A549 (cell line): ENCODE results near the gene TERB1.

Source experiments
- EP300 ChIP-seq, 2 experiments: fragments of >200 bp; sonication (Bioruptor Twin); formaldehyde crosslinking; IDR thresholded peaks; 2 replicates in 1 of 2; 3 replicates in 1 of 2; pipeline ENCODE4 v1.6.1; 2016 to 2017
- MAFK ChIP-seq: fragments of 450-650 bp; IDR thresholded peaks from 2 replicates; pipeline ENCODE4 v1.6.1; 2014; ENCODE audit not compliant: partially characterized antibody
- POLR2A ChIP-seq: IDR thresholded peaks from 2 replicates; pipeline ENCODE4 v1.6.1; 2012; ENCODE audit warnings: mild to moderate bottlenecking, low read length
- SREBF2 ChIP-seq: fragments of 450-650 bp; IDR thresholded peaks from 2 replicates; pipeline ENCODE4 v1.6.1; 2014; ENCODE audit warnings: mild to moderate bottlenecking, moderate library complexity
- TF ChIP-seq, protein P1 (sequence below): fragments of >200 bp; sonication (Bioruptor Twin); formaldehyde crosslinking; IDR thresholded peaks from 3 replicates; pipeline ENCODE4 v1.5.1; 2016

DNA sequence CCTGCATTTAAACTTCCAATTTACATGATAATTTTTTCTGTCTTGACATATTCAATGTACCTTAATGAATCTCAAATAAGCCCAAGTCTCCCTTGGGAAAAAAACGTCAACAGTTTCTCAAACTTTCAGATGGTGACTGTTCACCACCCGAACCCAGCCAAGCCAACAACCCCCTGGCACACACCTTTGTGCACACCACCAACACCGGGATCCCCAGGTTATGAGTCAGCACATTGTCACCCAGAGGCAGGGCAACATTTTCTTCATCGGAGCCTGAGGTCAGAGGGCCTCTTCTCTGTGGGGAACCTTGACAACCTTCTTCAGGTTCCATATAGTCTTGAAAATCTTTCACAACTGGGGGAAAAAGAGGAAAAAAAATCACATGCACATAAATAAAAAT lies 65.5 kb downstream of the TERB1 start:
- TF ChIP-seq SREBF2 (no peak), EP300 (IDR thresholded peaks at IDR 0.05) (no peak), MAFK (peak; percentile 67), POLR2A (no peak)
- TF ChIP-seq, protein P1, sequence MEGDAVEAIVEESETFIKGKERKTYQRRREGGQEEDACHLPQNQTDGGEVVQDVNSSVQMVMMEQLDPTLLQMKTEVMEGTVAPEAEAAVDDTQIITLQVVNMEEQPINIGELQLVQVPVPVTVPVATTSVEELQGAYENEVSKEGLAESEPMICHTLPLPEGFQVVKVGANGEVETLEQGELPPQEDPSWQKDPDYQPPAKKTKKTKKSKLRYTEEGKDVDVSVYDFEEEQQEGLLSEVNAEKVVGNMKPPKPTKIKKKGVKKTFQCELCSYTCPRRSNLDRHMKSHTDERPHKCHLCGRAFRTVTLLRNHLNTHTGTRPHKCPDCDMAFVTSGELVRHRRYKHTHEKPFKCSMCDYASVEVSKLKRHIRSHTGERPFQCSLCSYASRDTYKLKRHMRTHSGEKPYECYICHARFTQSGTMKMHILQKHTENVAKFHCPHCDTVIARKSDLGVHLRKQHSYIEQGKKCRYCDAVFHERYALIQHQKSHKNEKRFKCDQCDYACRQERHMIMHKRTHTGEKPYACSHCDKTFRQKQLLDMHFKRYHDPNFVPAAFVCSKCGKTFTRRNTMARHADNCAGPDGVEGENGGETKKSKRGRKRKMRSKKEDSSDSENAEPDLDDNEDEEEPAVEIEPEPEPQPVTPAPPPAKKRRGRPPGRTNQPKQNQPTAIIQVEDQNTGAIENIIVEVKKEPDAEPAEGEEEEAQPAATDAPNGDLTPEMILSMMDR: no peak
